Nephron (organoid): ENCODE measurements around the gene GPD2.
"Not testable (repeated sequence)": the region's sequence is repeated elsewhere in the genome, so short reads cannot be mapped to it uniquely, and the experiment has no call there.

Experiments
- H3K27ac Mint-ChIP-seq, 3 experiments: 2 replicates each; pipeline ENCODE4 v1.8.0; 2020; ENCODE audit warnings: mixed read lengths in 3 of 3, mild to moderate bottlenecking in 2 of 3, moderate library complexity in 1 of 3
- H3K27me3 Mint-ChIP-seq: 2 replicates; pipeline ENCODE4 v1.8.0; 2021; ENCODE audit warnings: low read depth, mild to moderate bottlenecking, moderate library complexity, mixed read lengths
- H3K36me3 Mint-ChIP-seq: 2 replicates; pipeline ENCODE4 v1.8.0; 2020; ENCODE audit warnings: low read depth, mixed read lengths
- H3K4me1 Mint-ChIP-seq: 2 replicates; pipeline ENCODE4 v1.8.0; 2020; ENCODE audit warnings: mixed read lengths
- H3K4me3 Mint-ChIP-seq, 3 experiments: 2 replicates each; pipeline ENCODE4 v1.8.0; 2020; ENCODE audit warnings: mild to moderate bottlenecking in 3 of 3, mixed read lengths in 3 of 3, moderate library complexity in 2 of 3
- H3K9me3 Mint-ChIP-seq: 2 replicates; pipeline ENCODE4 v1.8.0; 2020; ENCODE audit warnings: mixed read lengths
- TF ChIP-seq, protein P1 (sequence below), 3 experiments: fragments of 200-600 bp; sonication (generic); IDR thresholded peaks; one replicate each; pipeline ENCODE4 v1.5.0; 2021; ENCODE audit warnings: antibody characterized with exemption in 3 of 3; ENCODE audit not compliant: unreplicated experiment in 3 of 3

Gene GPD2

DNA sequence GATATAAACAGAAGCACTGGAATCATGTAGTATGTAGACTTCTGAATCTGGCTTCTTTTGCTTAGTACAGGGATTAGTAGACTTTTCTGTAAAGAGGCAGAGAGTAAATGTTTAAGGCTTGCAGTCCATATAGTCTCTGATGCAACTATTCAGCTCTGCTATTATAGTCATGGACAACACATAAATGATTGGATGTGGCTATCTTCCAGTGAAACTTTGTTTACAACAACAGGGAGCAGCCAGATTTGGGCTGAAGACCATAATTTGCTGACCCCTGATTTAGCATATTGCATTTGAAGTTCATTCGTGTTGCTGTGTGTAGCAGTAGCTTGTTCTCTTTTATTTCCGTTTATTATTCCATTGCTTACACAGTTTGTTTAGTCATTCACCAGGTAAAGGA is 55.0 kb downstream of the GPD2 start:
- H3K4me1 Mint-ChIP-seq: peaks cover 3% of the 10 kb centered on the region
- no peaks in the 10 kb centered on the region for H3K36me3 Mint-ChIP-seq
- H3K27ac Mint-ChIP-seq: no peak overlapping the region
- TF ChIP-seq, protein P1, sequence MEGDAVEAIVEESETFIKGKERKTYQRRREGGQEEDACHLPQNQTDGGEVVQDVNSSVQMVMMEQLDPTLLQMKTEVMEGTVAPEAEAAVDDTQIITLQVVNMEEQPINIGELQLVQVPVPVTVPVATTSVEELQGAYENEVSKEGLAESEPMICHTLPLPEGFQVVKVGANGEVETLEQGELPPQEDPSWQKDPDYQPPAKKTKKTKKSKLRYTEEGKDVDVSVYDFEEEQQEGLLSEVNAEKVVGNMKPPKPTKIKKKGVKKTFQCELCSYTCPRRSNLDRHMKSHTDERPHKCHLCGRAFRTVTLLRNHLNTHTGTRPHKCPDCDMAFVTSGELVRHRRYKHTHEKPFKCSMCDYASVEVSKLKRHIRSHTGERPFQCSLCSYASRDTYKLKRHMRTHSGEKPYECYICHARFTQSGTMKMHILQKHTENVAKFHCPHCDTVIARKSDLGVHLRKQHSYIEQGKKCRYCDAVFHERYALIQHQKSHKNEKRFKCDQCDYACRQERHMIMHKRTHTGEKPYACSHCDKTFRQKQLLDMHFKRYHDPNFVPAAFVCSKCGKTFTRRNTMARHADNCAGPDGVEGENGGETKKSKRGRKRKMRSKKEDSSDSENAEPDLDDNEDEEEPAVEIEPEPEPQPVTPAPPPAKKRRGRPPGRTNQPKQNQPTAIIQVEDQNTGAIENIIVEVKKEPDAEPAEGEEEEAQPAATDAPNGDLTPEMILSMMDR (IDR thresholded peaks at IDR 0.05; ENCODE audit: unreplicated experiment in 3 of 3): no peak
- no peaks in the 10 kb centered on the region for H3K27me3 Mint-ChIP-seq
- no peaks in the 10 kb centered on the region for H3K9me3 Mint-ChIP-seq
- no peak overlapping the region for H3K4me3 Mint-ChIP-seq

- H3K27ac Mint-ChIP-seq: no peak overlapping the region
Measured at GRCh38 chr2:156492979-156493378, 56.8 kb downstream of the GPD2 start.

GRCh38 chr2:156495998-156496397 is 59.8 kb downstream of the GPD2 start:
- H3K4me3 Mint-ChIP-seq, H3K4me1 Mint-ChIP-seq, H3K36me3 Mint-ChIP-seq, H3K27me3 Mint-ChIP-seq, H3K27ac Mint-ChIP-seq, H3K9me3 Mint-ChIP-seq: not testable (repeated sequence)

More at GRCh38 chr2:156492979-156493378, 56.8 kb downstream of the GPD2 start:
- no peaks in the 10 kb centered on the region for H3K9me3 Mint-ChIP-seq
- H3K36me3 Mint-ChIP-seq: no peaks in the 10 kb centered on the region
- TF ChIP-seq, protein P1 (IDR thresholded peaks at IDR 0.05; ENCODE audit: unreplicated experiment in 3 of 3): no peak
- no peak overlapping the region for H3K4me3 Mint-ChIP-seq
- no peaks in the 10 kb centered on the region for H3K27me3 Mint-ChIP-seq
- H3K4me1 Mint-ChIP-seq: no peaks in the 10 kb centered on the region

- Mint-ChIP-seq H3K4me1 (no peaks in the 10 kb centered on the region), H3K36me3 (no peaks in the 10 kb centered on the region), H3K27ac (no peak overlapping the region), H3K4me3 (no peak overlapping the region), H3K9me3 (no peaks in the 10 kb centered on the region), H3K27me3 (no peaks in the 10 kb centered on the region)
- TF ChIP-seq, protein P1 (IDR thresholded peaks at IDR 0.05; ENCODE audit: unreplicated experiment in 3 of 3): no peak
Measured at GRCh38 chr2:156505696-156506095, 69.5 kb downstream of the GPD2 start.

- Mint-ChIP-seq H3K4me3 (no peak overlapping the region), H3K27ac (no peak overlapping the region), H3K36me3 (peaks cover 14% of the 10 kb centered on the region), H3K27me3 (no peaks in the 10 kb centered on the region), H3K4me1 (no peaks in the 10 kb centered on the region), H3K9me3 (no peaks in the 10 kb centered on the region)
- TF ChIP-seq, protein P1 (IDR thresholded peaks at IDR 0.05; ENCODE audit: unreplicated experiment in 3 of 3): no peak
Measured at GRCh38 chr2:156511122-156511521, 74.9 kb downstream of the GPD2 start.

DNA sequence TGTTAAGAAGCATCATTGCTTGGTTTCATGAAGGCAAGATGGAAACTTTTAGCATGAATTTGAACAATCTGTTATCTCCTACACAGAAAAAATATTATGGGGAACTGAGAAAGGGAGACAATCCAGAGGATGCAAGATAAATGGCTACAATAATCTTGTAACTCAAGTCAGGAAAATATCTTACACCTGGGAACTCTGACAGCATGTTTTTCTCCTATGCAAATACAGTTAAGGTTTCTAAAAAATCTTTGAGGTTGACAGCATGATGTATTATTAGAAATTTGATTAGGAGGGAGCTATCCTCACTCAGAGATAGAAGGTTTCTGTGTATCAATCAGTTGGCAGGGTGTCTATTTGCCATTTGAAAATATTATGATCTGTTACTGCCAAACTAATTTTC is 75.6 kb downstream of the GPD2 start:
- Mint-ChIP-seq H3K4me1 (no peaks in the 10 kb centered on the region), H3K4me3 (no peak overlapping the region)

More for the DNA sequence above, 75.6 kb downstream of the GPD2 start:
- Mint-ChIP-seq H3K36me3 (peaks cover 14% of the 10 kb centered on the region), H3K9me3 (no peaks in the 10 kb centered on the region), H3K27ac (no peak overlapping the region), H3K27me3 (no peaks in the 10 kb centered on the region)
- TF ChIP-seq, protein P1 (IDR thresholded peaks at IDR 0.05; ENCODE audit: unreplicated experiment in 3 of 3): no peak
